ENCODE measurements around the gene OAS2. TPM values are rescaled to one million over a fixed set of nuclear protein-coding genes. Genes with fewer than 3 reads are reported as not detected.

Gene OAS2
- total and polyA plus RNA-seq, 12 donors = 3.3 to 24.2 (median 8.4) TPM

- H3K4me1 ChIP-seq = no peaks in the 10 kb centered on the region
- DNase-seq (no peak), ATAC-seq (no peak)
- no peaks in the 10 kb centered on the region for H3K27me3 ChIP-seq
- intact Hi-C loops (cut with DNase I) = no loop called here
- 84 to 87% methylated on average over 6 of the region's 6 CpGs for WGBS, 2 donors
- H3K36me3 ChIP-seq = peaks cover 0 to 100% (median 36%) of the 10 kb centered on the region in 9 donors
- H3K9me3 ChIP-seq = peaks cover 0 to 11% (median 5%) of the 10 kb centered on the region in 11 donors
- H3K27ac ChIP-seq = no peak overlapping the region
- H3K4me3 ChIP-seq = no peak overlapping the region
- no peak for TF ChIP-seq CTCF (IDR thresholded peaks at IDR 0.05)
Measured at GRCh38 chr12:113006641-113007040, 28.3 kb downstream of the OAS2 start.

GRCh38 chr12:113007166-113007565 is 28.8 kb downstream of the OAS2 start:
- intact Hi-C loops (cut with DNase I) = no loop called here

GRCh38 chr12:113010701-113011100 is 32.4 kb downstream of the OAS2 start:
- H3K4me1 ChIP-seq = no peaks in the 10 kb centered on the region
- TF ChIP-seq CTCF (IDR thresholded peaks at IDR 0.05) = no peak
- ATAC-seq (no peak), DNase-seq (no peak)
- H3K27me3 ChIP-seq = peaks cover 0 to 5% (median 0%) of the 10 kb centered on the region in 7 donors
- H3K9me3 ChIP-seq = peaks cover 0 to 13% (median 5%) of the 10 kb centered on the region in 11 donors
- intact Hi-C loops (cut with DNase I) = no loop called here
- peaks cover 0 to 63% (median 31%) of the 10 kb centered on the region in 9 donors for H3K36me3 ChIP-seq
- 57 to 63% methylated on average over 2 of the region's 2 CpGs for WGBS, 2 donors
- no peak overlapping the region for H3K4me3 ChIP-seq
- H3K27ac ChIP-seq = no peak overlapping the region

More at GRCh38 chr12:113007166-113007565, 28.8 kb downstream of the OAS2 start:
- DNase-seq (no peak), ATAC-seq (no peak)
- Histone ChIP-seq H3K27me3 (no peaks in the 10 kb centered on the region), H3K4me3 (no peak overlapping the region), H3K27ac (no peak overlapping the region), H3K9me3 (peaks cover 0 to 13% (median 5%) of the 10 kb centered on the region in 11 donors), H3K4me1 (no peaks in the 10 kb centered on the region), H3K36me3 (peaks cover 0 to 96% (median 36%) of the 10 kb centered on the region in 9 donors)
- WGBS, 2 donors = 81 to 82% methylated on average over 4 of the region's 4 CpGs
- TF ChIP-seq CTCF (IDR thresholded peaks at IDR 0.05) = no peak

- H3K27ac ChIP-seq = no peak overlapping the region
- H3K27me3 ChIP-seq = peaks cover 0 to 5% (median 0%) of the 10 kb centered on the region in 7 donors
- H3K4me3 ChIP-seq = no peak overlapping the region
- peaks cover 0 to 26% (median 8%) of the 10 kb centered on the region in 9 donors for H3K36me3 ChIP-seq
- DNase-seq (no peak), ATAC-seq (no peak)
- H3K4me1 ChIP-seq = peaks cover 0 to 5% (median 0%) of the 10 kb centered on the region in 9 donors
- WGBS, 2 donors = 57 to 60% methylated on average over 9 of the region's 9 CpGs
- intact Hi-C loops (cut with DNase I) = no loop called here
- no peak for TF ChIP-seq CTCF (IDR thresholded peaks at IDR 0.05)
- H3K9me3 ChIP-seq = peaks cover 0 to 13% (median 5%) of the 10 kb centered on the region in 11 donors
Measured at GRCh38 chr12:113014565-113014964, 36.2 kb downstream of the OAS2 start.
